Neural progenitor cell (in vitro differentiated cells): Measurements from ENCODE around the gene PLAC8. TPM values are rescaled to one million over a fixed set of nuclear protein-coding genes. Genes with fewer than 3 reads are reported as not detected.

Experiments
- DNase-seq: peaks from one replicate; pipeline ENCODE4 v3.0.0-alpha.2; 2016; ENCODE audit warnings: low spot score
- H2AFZ ChIP-seq: fragments of 200-600 bp; sonication (generic); replicated peaks from 2 replicates; pipeline ENCODE4 v1.6.1; 2016; ENCODE audit warnings: antibody characterized with exemption
- H3F3A ChIP-seq: fragments of 200-600 bp; sonication (generic); 2 replicates; pipeline ENCODE4 v1.6.1; 2016; ENCODE audit warnings: antibody characterized with exemption, low read depth
- H3K27ac ChIP-seq: fragments of 200-600 bp; sonication (generic); 2 replicates; pipeline ENCODE4 v1.5.1; 2016; ENCODE audit warnings: mild to moderate bottlenecking
- H3K27me3 ChIP-seq: fragments of 200-600 bp; sonication (generic); 2 replicates; pipeline ENCODE4 v1.6.1; 2016; ENCODE audit warnings: mild to moderate bottlenecking, moderate library complexity
- H3K36me3 ChIP-seq: fragments of 200-600 bp; sonication (generic); 2 replicates; pipeline ENCODE4 v1.5.1; 2016
- H3K4me1 ChIP-seq: fragments of 200-600 bp; sonication (generic); 2 replicates; pipeline ENCODE4 v1.6.1; 2016; ENCODE audit warnings: mixed run types
- H3K4me2 ChIP-seq: fragments of 200-600 bp; sonication (generic); 2 replicates; pipeline ENCODE4 v1.6.1; 2016
- H3K4me3 ChIP-seq: fragments of 200-600 bp; sonication (generic); 2 replicates; pipeline ENCODE4 v1.5.1; 2016
- H3K79me2 ChIP-seq: fragments of 200-600 bp; sonication (generic); 2 replicates; pipeline ENCODE4 v1.6.1; 2016; ENCODE audit warnings: low read depth
- H3K9ac ChIP-seq: fragments of 200-600 bp; sonication (generic); 2 replicates; pipeline ENCODE4 v1.6.1; 2016
- H3K9me3 ChIP-seq: fragments of 200-600 bp; sonication (generic); 2 replicates; pipeline ENCODE4 v1.5.1; 2016; ENCODE audit warnings: low read depth
- H4K20me1 ChIP-seq: fragments of 200-600 bp; sonication (generic); 2 replicates; pipeline ENCODE4 v1.6.1; 2016; ENCODE audit warnings: low read depth
- H3K27ac Mint-ChIP-seq: 3 replicates; pipeline ENCODE4 v1.8.0; 2021; ENCODE audit warnings: mixed read lengths
- H3K27me3 Mint-ChIP-seq: 2 replicates; pipeline ENCODE4 v1.8.0; 2022; ENCODE audit warnings: low read depth, mild to moderate bottlenecking, inconsistent platforms, moderate library complexity, mixed read lengths; ENCODE audit not compliant: insufficient read depth
- H3K36me3 Mint-ChIP-seq: 3 replicates; pipeline ENCODE4 v1.8.0; 2021; ENCODE audit warnings: mixed read lengths
- H3K4me1 Mint-ChIP-seq: 3 replicates; pipeline ENCODE4 v1.8.0; 2021; ENCODE audit warnings: mixed read lengths
- H3K4me3 Mint-ChIP-seq: 3 replicates; pipeline ENCODE4 v1.8.0; 2021; ENCODE audit warnings: mild to moderate bottlenecking, moderate library complexity, mixed read lengths
- H3K9me3 Mint-ChIP-seq: 3 replicates; pipeline ENCODE4 v1.8.0; 2020; ENCODE audit warnings: mixed read lengths
- EZH2 ChIP-seq: fragments of 200-600 bp; sonication (generic); IDR thresholded peaks from 2 replicates; pipeline ENCODE4 v1.6.1; 2017; ENCODE audit warnings: antibody characterized with exemption, mild to moderate bottlenecking, moderate library complexity
- EZH2phosphoT487 ChIP-seq: fragments of 200-600 bp; sonication (generic); IDR thresholded peaks from 2 replicates; pipeline ENCODE4 v1.6.1; 2017; ENCODE audit warnings: antibody characterized with exemption
- total RNA-seq: library from RNA; depleted of rRNA; stranded (reverse); fragments of >200 nt; gene quantifications from 2 replicates; pipeline ENCODE4 v1.2.3, GENCODE V29; 2015; ENCODE audit warnings: low replicate concordance
- TF ChIP-seq, protein P1 (sequence below): fragments of 200-600 bp; sonication (generic); IDR thresholded peaks from 2 replicates; pipeline ENCODE4 v1.5.1; 2017; ENCODE audit warnings: antibody characterized with exemption, mild to moderate bottlenecking

Gene PLAC8
- total RNA-seq, 1 donor from 2014 or later: 0.15 TPM

DNA sequence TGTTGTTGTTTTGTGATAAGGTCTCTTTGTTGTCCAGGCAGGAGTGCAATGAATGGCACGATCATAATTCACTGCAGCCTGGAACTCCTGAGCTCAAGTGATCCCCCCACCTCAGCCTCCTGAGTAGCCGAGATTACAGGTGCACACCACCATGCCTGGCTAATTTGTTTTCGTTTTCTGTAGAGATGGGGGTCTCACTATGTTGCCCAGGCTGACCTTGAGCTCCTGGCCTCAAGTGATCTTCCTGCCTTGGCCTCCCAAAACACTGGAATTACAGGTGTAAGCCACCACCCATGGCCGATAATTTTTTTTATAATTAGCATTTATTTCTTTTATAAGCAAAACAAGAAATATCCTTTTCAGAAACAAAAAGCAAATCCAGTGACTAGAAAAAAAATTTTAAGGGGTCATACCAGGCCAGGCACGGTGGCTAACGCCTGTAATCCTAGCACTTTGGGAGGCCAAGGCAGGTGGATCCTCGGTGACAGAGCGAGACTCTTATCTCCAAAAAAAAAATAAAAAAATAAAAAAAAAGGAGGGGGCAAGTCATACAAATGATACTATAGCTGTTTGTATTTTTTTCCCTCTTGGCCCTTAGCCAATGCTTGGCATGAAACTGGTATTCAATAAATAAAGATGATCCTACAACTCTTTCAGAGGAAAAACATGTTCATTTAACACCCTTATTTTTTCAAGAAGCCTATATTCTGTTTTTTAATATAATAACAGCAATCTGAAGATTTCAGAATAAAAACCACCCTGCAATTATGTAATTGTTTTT lies 3.4 kb downstream of the PLAC8 start:
- Histone ChIP-seq H3K27me3 (peaks cover 29% of the 10 kb centered on the region), H3K4me1 (no peaks in the 10 kb centered on the region), H3K4me3 (no peak overlapping the region), H3K27ac (no peak overlapping the region), H2AFZ (peak overlapping the region; percentile 53), H4K20me1 (no peaks in the 10 kb centered on the region), H3K36me3 (no peaks in the 10 kb centered on the region), H3K79me2 (no peaks in the 10 kb centered on the region), H3K9me3 (no peaks in the 10 kb centered on the region), H3K9ac (no peak overlapping the region), H3F3A (peaks cover 4% of the 10 kb centered on the region), H3K4me2 (no peak overlapping the region)
- H3K4me3 Mint-ChIP-seq: peak overlapping the region; percentile 89
- TF ChIP-seq, protein P1, sequence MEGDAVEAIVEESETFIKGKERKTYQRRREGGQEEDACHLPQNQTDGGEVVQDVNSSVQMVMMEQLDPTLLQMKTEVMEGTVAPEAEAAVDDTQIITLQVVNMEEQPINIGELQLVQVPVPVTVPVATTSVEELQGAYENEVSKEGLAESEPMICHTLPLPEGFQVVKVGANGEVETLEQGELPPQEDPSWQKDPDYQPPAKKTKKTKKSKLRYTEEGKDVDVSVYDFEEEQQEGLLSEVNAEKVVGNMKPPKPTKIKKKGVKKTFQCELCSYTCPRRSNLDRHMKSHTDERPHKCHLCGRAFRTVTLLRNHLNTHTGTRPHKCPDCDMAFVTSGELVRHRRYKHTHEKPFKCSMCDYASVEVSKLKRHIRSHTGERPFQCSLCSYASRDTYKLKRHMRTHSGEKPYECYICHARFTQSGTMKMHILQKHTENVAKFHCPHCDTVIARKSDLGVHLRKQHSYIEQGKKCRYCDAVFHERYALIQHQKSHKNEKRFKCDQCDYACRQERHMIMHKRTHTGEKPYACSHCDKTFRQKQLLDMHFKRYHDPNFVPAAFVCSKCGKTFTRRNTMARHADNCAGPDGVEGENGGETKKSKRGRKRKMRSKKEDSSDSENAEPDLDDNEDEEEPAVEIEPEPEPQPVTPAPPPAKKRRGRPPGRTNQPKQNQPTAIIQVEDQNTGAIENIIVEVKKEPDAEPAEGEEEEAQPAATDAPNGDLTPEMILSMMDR: no peak
- TF ChIP-seq EZH2 (no peak), EZH2phosphoT487 (no peak)
- H3K36me3 Mint-ChIP-seq: no peaks in the 10 kb centered on the region
- H3K9me3 Mint-ChIP-seq: no peaks in the 10 kb centered on the region
- H3K4me1 Mint-ChIP-seq: peaks cover 13% of the 10 kb centered on the region
- H3K27ac Mint-ChIP-seq: no peak overlapping the region
- peaks cover 15% of the 10 kb centered on the region for H3K27me3 Mint-ChIP-seq
- DNase-seq: no peak

- Histone ChIP-seq H3K9ac (no peak overlapping the region), H3F3A (peaks cover 4% of the 10 kb centered on the region), H4K20me1 (no peaks in the 10 kb centered on the region), H2AFZ (peak overlapping the region; percentile 90), H3K79me2 (no peaks in the 10 kb centered on the region), H3K4me1 (no peaks in the 10 kb centered on the region), H3K27me3 (peaks cover 29% of the 10 kb centered on the region), H3K4me2 (peak overlapping the region; percentile 81), H3K27ac (no peak overlapping the region), H3K9me3 (no peaks in the 10 kb centered on the region), H3K4me3 (peak overlapping the region; percentile 66), H3K36me3 (no peaks in the 10 kb centered on the region)
- TF ChIP-seq, protein P1: peak; percentile 70
- no peak for TF ChIP-seq EZH2
- Mint-ChIP-seq H3K27me3 (peaks cover 15% of the 10 kb centered on the region), H3K4me3 (peak overlapping the region; percentile 89), H3K9me3 (no peaks in the 10 kb centered on the region), H3K36me3 (no peaks in the 10 kb centered on the region), H3K4me1 (peaks cover 9% of the 10 kb centered on the region), H3K27ac (no peak overlapping the region)
- DNase-seq: peak; percentile 87
Measured at GRCh38 chr4:83110223-83110945, 4.1 kb downstream of the PLAC8 start.

DNA sequence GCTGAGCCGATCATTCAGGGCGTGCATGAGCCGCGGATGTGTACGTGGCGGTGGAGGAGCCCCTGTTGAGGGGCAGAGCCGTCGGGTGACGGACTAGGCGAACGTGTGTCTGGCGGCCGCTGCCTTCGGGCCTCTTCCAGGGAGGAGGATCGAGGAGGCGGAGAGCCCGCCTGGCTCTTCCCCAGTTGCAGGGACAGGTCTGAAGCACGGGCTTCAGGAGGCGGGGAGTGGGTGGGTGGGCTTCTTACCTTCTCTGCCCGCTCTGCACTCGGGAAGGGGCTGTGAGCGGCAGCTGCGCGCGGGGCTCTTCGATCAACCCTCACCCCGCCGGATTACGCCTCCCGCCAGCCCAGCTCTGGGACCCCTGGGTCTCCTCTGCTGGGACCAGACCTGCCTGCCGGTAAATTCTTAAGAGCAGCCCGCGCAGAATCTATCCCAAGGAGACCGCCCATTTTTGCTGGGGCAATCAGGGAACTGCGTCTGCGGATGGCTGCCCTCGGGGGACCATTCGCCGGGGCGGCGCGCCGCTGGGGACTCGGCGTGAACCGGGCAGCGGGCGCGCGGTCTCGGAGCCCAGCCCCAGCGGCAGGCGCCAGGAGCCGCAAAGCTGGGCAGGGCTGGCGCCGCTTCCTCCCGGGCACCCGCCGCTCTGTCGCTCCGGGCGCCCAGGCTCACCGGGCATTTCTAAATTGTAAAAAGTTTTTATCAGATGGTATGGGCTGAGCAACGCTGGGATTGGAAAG lies 4.9 kb downstream of the PLAC8 start:
- Histone ChIP-seq H3K4me3 (peak overlapping the region; percentile 66), H4K20me1 (no peaks in the 10 kb centered on the region), H2AFZ (peak overlapping the region; percentile 90), H3K4me2 (peak overlapping the region; percentile 81), H3K9ac (no peak overlapping the region), H3K27me3 (peaks cover 29% of the 10 kb centered on the region), H3K9me3 (no peaks in the 10 kb centered on the region), H3K4me1 (no peaks in the 10 kb centered on the region), H3K36me3 (no peaks in the 10 kb centered on the region), H3K79me2 (no peaks in the 10 kb centered on the region), H3K27ac (no peak overlapping the region), H3F3A (peaks cover 4% of the 10 kb centered on the region)
- TF ChIP-seq, protein P1: no peak
- peak; percentile 54 for TF ChIP-seq EZH2
- TF ChIP-seq EZH2phosphoT487: peak; percentile 26
- Mint-ChIP-seq H3K4me3 (peak overlapping the region; percentile 89), H3K36me3 (no peaks in the 10 kb centered on the region), H3K9me3 (no peaks in the 10 kb centered on the region), H3K4me1 (peaks cover 7% of the 10 kb centered on the region), H3K27ac (peak overlapping the region; percentile 88), H3K27me3 (peaks cover 15% of the 10 kb centered on the region)
- peak; percentile 75 for DNase-seq
